ENCODE results near the gene UTP3.
"Not testable (repeated sequence)": the region's sequence is repeated elsewhere in the genome, so short reads cannot be mapped to it uniquely, and the experiment has no call there.

Gene UTP3

DNA sequence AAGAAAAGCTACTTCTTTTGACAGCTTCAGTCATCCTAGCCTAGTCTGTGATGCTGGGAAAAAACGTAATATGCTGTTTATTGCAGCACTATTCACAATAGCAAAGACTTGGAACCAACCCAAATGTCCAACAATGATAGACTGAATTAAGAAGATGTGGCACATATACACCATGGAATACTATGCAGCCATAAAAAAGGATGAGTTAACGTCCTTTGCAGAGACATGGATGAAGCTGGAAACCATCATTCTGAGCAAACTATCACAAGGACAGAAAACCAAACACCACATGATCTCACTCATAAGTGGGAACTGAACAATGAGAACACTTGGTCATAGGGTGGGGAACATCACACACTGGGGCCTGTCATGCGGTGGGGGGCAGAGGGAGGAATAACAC is 6.2 kb upstream of the UTP3 start:
- not testable (repeated sequence) for DNase-seq (ENCODE audit: low spot score)

DNA sequence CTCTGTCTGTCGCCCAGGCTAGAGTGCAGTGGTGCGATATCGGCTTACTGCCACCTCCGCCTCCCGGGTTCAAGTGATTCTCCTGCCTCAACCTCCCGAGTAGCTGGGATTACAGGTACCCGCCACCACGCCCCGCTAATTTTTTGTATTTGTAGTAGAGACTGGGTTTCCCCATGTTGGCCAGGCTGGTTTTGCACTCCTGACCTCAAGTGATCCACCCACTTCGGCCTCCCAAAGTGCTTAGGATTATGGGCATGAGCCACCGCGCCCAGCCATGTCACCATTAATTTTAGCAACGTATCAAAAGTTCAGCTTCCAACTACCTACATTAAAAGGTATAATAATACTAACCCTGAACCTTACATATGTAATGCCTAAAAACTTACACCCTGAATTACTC is 940 bp upstream of the UTP3 start:
- no peak for DNase-seq (ENCODE audit: low spot score)

DNA sequence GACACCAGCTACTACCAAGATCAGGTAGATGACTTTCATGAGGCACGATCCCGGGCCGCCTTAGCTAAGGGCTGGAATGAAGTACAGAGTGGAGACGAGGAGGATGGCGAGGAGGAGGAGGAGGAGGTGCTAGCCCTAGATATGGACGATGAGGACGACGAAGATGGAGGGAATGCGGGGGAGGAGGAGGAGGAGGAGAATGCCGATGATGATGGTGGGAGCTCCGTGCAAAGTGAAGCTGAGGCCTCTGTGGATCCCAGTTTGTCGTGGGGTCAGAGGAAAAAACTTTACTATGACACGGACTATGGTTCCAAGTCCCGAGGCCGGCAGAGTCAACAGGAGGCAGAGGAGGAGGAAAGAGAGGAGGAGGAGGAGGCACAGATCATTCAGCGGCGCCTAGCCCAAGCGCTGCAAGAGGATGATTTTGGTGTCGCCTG is 481 bp downstream of the UTP3 start:
- no peak for DNase-seq (ENCODE audit: low spot score)

DNA sequence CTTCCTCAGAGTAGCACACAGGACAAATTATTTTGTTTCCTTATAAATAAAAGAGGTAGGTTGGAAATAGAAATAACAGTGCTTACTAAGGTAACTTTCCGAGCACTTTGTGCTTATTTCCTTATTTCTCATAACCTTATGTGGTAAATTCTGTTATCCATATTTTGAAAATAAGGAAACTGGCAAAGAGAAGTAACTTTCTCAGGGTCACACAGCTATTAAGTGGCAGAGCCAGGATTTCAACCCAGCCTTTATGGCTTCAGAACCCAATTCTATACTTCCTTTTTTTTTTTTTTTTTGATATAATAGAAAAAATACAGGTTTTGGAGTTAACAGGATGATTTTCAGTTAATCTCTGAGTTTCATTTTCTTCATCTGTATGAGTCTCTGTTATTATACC is 3.3 kb downstream of the UTP3 start:
- DNase-seq (ENCODE audit: low spot score) = no peak

DNA sequence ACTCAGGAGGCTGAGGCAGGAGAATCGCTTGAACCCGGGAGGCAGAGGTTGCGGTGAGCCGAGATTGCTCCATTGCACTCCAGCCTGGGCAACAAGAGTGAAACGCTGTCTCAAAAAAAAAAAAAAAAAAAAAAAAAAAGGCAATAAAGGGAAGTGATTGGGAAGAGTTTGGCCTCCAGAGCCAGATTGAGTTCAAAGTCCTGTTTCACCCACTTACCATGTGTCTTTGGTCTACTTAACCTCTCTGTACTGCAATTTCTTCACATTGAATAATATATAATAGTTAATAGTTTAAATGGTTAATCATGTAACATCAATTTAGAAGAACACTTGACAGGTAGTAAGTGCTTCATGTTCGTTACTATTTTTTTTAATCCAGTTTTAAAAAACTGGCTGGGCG is 6.3 kb downstream of the UTP3 start:
- DNase-seq (ENCODE audit: low spot score) = not testable (repeated sequence)

DNA sequence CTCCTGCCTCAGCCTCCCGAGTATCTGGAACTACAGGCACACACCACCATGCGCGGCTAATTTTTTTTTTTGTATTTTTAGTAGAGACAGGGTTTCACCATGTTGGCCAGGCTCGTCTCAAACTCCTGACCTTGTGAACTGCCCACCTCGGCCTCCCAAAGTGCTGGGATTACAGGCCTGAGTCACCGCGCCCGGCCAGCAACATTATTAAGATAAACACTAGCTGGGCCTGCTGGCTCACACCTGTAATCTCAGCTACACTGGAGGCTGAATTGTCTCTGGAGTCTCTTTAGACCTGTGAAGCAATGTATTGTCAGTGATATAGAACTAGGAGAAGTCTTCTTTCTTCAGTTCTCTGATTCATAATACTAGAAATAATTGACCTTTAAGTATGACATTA is 10.1 kb downstream of the UTP3 start:
- DNase-seq (ENCODE audit: low spot score) = not testable (repeated sequence)

DNA sequence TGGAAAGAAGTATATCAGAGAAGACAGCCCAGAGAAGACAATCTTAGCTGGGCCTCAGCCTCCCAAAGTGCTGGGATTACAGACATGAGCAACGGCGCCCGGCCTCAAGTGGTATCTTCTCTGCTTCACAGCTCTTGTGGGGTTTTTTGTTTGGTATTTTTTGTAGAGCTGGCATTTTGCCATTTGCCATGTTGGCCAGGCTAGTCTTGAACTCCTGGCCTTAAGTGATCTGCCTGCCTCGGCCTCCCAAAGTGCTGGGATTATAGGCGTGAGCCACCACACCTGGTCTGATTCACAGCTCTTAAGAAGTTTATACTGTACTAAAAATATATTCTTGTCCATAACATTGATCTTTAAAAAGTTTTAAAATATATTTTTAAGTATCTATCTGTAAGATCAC is 12.4 kb downstream of the UTP3 start:
- DNase-seq (ENCODE audit: low spot score) = no peak

DNA sequence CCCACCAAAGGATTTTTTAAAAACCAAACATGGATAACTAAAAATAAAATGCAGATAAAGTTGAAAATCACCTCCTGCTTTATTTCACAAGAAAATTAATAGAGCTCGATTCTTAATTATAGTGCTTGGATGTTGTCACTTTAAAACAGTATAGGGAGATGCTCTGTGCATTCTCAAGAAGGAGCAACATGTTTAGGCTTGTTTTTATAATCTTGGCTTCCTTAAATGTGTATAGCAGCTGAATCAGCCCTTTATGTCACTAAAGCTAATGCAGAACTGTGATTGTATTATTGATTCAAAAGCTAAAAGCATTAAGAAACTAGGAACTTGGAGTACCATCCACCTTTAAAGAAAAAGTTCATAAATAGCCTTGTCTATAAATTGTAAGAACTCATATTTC is 12.9 kb downstream of the UTP3 start:
- DNase-seq (ENCODE audit: low spot score) = no peak

DNA sequence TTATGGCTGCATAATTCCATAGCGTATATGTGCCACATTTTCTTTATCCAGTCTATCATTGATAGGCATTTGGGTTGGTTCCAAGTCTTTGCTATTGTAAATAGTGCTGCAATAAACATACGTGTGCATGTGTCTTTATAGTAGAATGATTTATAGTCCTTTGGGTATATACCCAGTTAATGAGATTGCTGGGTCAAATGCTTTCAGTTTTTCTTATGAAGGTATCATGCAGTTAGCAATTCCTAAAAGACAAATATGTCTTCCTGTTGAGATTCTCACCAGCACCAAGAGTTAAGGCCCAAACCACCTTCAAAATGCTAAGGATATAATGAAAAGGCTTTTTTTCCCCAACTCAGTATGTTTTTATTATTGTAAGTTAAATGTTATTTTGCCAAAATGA is 14.3 kb downstream of the UTP3 start:
- DNase-seq (ENCODE audit: low spot score) = not testable (repeated sequence)

DNA sequence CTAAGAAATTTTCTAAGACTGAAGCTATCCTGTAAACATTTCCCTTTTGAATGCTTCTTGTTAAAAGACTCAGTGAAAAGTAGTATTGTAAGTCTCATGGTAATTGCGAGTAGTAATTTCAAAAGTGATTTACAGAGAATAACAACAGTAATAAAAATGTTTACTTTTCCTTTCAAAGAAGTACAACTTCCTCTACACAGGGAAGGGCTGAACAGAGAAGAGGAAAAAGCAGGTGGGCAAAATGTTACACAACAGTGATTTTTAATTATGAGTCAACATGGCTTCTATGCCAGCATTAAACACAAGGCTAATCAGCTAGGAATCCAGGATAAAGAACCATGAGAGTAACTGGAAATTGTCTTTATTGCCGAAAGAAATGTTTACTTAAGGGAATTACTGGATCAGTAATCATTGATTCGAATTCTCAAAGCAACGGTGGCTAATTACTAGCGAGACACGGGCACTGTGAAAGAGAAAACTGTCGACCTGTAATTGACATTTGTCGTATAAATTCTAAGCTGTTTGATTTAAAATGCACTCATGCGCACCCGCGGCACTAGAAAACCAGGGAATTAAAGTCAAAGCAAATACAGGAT is 15.4 kb downstream of the UTP3 start:
- peak; percentile 8 for DNase-seq (ENCODE audit: low spot score)

DNA sequence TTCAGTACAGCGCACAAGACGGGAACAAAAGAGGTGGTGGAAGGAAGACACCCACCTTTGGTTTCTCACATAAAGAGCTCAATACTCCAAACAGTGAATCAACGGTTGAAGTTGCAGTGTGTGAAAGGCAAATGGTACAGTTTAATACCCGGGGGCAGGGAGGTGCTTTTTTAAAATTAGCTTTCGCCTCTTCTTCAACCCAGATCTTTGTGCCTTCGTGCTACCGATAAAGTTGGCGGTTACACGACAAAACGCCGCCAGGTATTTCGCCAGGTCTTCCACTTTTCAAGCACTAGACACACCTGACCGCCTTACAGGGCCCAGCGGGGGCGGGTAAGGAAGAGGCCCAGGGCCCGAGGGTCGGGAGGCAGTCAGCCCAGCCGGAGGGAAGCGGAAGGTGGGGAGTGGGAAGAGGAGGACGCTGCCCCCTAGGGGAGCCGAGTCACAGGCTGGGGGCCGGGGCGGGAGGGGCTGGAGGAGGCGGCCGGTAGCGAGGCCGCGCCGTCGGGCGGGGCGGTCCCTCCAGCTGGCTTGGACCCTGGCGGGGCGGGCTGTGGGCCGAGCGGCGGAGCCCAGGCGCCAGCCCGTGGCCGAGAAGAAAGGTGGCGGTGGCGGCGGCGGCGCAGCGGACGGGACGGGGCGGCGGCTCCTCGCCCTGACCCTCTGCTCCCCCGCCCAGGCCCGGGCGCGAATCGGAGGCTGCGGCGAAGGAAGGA is 16.0 kb downstream of the UTP3 start:
- peak; percentile 81 for DNase-seq (ENCODE audit: low spot score)

DNA sequence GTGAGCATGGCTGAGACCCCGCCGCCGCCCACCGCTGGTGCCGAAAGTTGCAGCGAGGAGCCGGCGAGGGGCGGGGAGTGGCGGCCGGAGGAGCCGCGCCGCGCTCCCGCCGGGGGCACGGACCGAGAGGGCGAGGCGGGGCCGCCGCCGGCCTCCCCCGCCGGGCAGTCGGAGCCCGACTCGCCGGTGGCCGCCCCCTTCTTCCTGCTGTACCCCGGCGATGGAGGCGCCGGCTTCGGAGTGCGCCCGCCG is 16.5 kb downstream of the UTP3 start:
- no peak for DNase-seq (ENCODE audit: low spot score)

DNA sequence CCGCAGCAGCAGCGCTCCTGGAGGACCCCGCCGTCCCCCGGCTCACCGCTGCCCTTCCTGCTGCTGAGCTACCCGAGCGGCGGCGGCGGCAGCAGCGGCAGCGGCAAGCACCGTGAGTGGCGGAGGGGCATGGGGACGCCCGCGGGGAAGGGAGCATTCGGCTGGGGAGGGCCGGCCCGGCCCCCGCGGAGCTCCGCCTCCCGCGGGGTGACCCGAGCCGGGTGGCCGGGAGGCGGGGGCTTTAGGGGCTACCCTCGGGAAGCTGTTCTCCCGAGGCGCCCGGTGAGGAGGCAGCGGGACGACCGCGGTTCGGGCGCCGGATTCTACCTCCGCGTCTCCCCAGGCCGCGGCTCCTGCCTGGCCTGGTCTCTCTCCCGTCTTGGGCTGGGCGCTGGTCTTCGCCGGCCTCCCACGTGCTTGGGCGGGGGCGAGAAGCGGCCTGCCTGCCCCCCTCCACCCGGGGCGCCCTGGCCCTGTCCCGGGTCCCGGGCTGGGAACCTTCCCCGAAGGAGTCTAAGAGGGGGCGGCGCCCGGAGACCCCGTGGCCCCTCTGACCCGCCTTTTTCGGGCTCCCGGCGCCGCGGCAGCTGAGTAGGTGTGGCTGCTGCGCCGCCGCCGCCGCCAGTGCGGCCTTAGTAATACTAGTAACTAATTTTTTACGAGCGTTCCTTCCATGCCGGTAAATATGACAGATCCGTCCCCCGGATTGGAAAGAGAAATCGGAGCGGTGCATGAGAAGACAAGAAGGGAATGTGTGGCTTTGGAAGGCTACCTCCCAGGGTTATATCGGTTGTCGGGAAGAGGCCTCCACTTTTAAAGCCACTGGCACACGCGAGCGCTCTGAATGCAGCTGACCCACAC is 17.1 kb downstream of the UTP3 start:
- peak; percentile 65 for DNase-seq (ENCODE audit: low spot score)

DNA sequence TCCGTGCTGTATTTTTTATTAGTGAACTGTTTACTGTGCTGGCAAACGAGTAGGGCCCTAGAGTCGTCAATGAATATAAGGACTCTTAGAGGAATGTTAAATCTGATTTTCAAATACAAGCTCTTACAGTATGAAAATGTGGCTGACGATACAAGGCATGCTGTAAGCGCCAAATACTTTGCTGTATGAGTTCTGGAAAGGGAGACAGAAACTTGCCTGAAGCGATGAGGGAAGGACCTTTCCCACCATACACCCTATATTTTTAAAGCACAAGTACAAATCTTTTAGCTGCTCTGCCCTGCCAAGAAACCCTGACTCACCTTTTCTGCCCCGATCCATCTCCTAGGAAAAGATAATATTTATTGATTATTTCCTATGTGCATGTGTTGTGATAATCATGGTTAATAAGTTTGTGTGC is 17.7 kb downstream of the UTP3 start:
- no peak for DNase-seq (ENCODE audit: low spot score)

DNA sequence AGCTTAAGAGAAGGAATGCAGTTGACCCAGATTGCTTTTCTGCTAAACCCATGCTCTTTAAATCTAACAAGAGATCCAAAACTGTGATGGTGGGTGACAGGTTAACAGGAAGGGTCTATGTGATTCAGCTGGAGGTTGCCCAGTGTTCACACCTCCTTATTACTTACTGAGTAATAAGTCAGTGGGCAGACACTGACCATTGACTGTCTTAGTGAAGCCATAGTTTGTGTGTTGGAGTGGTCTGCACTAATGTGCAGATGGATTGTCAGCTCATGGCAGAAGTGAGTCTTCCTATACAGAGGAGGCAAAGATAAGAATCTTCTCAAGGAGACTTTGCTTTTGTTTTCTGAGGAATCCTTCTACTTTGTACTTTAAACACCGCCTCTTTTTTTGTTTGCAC is 18.2 kb downstream of the UTP3 start:
- DNase-seq (ENCODE audit: low spot score) = no peak

DNA sequence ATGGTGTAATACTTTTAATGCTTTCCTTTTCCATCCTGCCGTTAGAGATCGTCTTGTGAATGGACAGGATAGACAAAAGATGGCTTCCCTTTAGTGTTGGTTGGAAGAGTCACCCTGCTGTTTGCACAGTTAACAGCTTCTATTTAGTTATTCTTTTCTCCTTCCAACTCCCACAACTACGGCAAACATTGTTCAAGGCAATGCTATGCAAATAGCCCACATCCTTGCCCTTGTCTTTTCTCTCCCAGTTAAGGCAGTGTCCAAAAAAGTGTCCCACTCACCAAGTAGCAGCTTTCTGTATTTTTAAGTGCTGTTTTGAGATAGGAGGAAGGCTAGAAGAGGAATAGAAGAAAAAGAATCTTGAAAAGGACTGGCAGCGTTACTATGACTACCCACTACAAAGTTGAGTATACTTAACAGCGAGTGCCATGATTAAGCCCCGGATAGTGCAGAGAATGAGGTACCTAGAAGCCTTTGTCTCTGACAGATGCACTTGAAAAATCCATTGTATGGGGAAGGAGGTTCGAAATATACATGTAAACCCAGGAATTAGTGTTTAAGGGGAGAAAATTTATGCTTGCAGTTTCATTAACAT is 21.4 kb downstream of the UTP3 start:
- no peak for DNase-seq (ENCODE audit: low spot score)

DNA sequence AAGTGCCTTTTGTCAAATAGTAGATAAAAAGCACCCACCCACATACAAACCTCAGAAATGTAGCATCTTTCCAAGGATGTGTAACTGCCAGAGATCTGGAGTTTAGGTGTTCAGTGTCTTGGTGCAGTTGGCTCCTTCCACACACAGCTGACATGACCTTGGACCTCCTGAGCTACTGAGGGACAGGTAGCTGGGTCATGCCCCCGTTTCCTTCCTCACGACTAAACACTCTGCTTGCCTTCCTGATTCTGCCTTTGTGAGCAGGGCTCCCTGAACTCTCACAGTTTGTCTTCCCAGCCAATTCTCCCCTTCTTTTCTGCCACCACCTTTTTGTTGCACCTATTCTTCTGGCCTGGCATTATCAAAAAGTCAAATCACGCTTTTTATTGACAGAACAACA is 23.3 kb downstream of the UTP3 start:
- DNase-seq (ENCODE audit: low spot score) = no peak

DNA sequence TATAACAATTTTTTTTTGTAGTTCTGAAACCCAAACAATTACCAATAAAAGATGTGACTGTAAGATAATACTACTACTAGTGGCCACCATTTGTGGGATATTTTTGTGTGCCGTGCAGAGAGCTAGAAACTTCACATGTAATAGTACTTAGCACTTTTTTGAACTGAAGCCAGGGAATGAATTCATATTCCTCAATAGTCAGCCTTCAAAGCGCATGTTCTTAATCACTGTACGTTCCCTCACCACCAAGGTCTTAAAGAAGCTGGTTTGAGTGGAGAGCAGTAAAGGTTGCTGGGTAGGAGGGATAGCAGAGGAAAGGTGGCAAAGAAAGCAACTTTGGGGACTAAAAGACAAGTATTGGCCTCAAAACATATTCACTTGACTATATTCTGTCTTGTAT is 23.8 kb downstream of the UTP3 start:
- DNase-seq (ENCODE audit: low spot score) = no peak

DNA sequence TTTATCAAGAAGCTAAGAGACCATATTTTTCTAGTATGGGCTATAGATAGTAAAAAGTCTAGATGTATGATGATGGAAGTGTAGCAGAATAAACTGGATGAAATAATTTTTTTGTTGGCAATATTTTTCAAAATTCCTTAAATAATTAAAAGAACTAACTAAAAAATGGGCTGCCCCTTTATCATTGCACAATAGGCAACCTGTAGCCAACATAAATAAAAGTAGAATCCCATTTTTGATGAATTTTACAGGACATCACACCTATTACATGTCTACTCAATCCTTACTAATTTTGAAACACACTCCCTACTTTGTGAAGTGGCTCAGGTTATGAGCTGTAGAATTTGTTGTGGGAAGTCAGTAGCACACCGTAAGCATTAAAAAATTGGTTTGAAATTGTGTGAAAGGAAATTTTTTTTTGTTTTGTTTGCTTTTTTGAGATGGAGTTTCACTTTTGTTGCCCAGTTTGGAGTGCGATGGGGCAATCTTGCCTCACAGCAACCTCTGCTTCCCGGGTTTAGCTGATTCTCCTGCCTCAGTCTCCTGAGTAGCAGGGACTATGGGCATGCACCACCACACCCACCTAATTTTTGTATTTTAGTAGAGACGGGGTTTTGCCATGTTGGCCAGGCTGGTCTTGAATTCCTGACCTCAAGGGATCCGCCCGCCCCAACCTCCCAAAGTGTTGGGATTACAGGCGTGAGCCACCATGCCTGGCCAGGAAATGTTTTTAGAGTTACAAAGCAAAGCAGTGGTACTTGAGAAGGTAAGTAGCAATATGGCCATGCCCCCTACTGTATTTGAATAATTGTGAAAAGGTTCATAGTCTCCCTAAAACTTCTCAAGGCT is 24.5 kb downstream of the UTP3 start:
- no peak for DNase-seq (ENCODE audit: low spot score)

DNA sequence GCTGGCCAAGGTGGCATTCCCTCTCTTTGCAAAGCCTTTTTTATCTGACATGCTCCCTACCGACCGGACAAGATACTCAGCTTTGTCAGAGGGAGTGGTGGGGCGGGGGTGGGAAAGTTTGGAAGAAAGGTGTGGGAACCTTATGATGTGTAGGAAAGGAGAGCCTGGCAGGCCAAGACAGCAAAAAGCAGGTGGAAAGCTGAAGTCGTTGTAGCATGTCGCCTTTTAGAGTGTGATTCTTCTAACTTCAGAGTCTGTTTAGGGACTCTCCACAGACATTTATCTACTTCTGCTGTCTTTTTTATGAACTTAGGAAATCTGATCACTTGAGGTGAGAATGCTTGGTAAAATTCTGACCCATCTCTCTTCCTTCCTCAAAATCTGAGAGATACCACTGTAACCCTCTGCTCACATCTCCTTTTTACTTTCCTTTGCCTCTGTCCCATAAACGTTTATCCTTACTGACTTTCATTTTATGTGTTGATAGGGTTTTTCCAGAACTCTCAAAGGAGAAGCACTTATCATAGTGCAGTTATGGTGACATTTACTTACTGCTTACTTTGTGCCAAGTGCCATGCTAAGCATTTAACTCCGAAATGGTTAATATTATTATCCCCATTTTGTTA is 25.2 kb downstream of the UTP3 start:
- no peak for DNase-seq (ENCODE audit: low spot score)

All from SK-N-DZ (cell line).